Neuron (in vitro differentiated cells): ENCODE measurements around the gene JMJD4.
A peak's percentile ranks its signal among the peaks of the same experiment; 100 is the strongest.

ENCODE experiments used
- H2AFZ ChIP-seq: one replicate; pipeline ENCODE4 v1.6.1; 2013; ENCODE audit warnings: low read depth, mild to moderate bottlenecking, inconsistent platforms, low read length, moderate library complexity
- H3K27me3 ChIP-seq: one replicate; pipeline ENCODE4 v1.6.1; 2013; ENCODE audit warnings: low read length; ENCODE audit not compliant: insufficient read depth
- H3K36me3 ChIP-seq: one replicate; pipeline ENCODE4 v1.6.1; 2013; ENCODE audit warnings: low read length; ENCODE audit not compliant: insufficient read depth
- H3K4me1 ChIP-seq: one replicate; pipeline ENCODE4 v1.6.1; 2013; ENCODE audit warnings: low read length; ENCODE audit not compliant: insufficient read depth
- H3K4me3 ChIP-seq: 2 replicates; pipeline ENCODE4 v1.5.1; 2013; ENCODE audit warnings: mild to moderate bottlenecking, low read length, moderate library complexity
- H3K9me3 ChIP-seq: one replicate; pipeline ENCODE4 v1.6.1; 2013; ENCODE audit warnings: low read length

JMJD4 gene, protein sequence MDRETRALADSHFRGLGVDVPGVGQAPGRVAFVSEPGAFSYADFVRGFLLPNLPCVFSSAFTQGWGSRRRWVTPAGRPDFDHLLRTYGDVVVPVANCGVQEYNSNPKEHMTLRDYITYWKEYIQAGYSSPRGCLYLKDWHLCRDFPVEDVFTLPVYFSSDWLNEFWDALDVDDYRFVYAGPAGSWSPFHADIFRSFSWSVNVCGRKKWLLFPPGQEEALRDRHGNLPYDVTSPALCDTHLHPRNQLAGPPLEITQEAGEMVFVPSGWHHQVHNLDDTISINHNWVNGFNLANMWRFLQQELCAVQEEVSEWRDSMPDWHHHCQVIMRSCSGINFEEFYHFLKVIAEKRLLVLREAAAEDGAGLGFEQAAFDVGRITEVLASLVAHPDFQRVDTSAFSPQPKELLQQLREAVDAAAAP

DNA sequence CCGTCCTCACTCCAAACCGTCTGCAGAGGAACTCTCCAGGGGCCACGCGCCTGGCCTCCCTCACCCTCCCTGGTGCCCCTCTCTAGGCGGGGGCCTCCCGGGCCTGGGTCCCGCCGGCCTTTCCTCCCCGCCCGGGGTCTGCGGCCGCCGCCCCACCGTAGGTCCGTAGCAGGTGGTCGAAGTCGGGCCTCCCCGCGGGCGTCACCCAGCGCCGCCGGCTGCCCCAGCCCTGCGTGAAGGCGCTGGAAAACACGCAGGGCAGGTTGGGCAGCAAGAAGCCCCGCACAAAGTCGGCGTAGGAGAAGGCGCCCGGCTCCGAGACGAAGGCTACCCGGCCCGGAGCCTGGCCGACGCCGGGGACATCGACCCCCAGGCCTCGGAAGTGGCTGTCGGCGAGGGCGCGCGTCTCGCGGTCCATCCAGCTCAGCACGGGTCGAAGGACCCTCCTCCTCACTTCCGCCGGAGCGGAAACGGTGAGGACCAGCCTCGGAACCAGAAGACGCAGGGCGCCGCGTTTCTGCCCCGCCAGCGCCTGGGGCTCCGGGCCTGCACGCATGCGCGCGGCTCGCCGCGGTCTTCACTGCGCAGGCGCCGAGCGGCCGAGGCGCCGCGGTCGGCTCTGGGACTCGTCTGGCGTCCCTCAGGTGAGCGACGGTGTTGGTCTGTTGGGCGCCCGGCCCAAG lies at the start of gene JMJD4, which contains the start of gene SNAP47:
TSS of gene JMJD4 (minus strand) at position 447 of the 683 bp plus-strand sequence. CDS start at position 418, 29 bp downstream.
TSS of gene SNAP47 (plus strand) at position 580 of the 683 bp plus-strand sequence. CDS start 12,302 bp downstream, outside the sequence.
- Histone ChIP-seq H2AFZ (peak within 1 kb of the TSS; percentile 75), H3K36me3 (peaks cover 30% of the 10 kb centered on the region), H3K9me3 (no peaks in the 10 kb centered on the region), H3K4me3 (peak within 1 kb of the TSS; percentile 96), H3K4me1 (peaks cover 26% of the 10 kb centered on the region), H3K27me3 (no peaks in the 10 kb centered on the region)

DNA sequence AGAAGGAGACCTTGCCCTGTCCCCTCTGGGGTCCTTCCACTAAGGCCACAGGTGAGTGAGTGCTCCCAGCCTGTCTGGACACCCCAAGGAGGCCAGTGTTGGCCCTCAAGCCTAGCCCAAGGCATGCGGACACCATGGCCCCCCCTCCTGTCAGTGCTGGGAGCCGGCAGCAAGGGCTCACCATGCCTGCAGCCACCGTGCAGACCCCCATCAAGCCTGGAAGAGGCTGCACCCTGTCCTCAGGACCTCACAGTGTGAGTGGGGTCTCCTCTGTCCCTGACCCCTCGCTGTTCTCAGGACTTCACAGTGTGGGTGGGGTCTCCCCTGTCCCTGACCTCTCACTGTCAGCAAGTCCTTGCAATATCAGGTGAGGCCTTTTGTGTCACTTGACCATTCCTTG lies 47.1 kb upstream of the JMJD4 start:
- H3K36me3 ChIP-seq: peaks cover 12% of the 10 kb centered on the region
- no peaks in the 10 kb centered on the region for H3K9me3 ChIP-seq
- H2AFZ ChIP-seq: no peak overlapping the region
- no peaks in the 10 kb centered on the region for H3K27me3 ChIP-seq
- no peak overlapping the region for H3K4me3 ChIP-seq
- H3K4me1 ChIP-seq: peaks cover 4% of the 10 kb centered on the region

DNA sequence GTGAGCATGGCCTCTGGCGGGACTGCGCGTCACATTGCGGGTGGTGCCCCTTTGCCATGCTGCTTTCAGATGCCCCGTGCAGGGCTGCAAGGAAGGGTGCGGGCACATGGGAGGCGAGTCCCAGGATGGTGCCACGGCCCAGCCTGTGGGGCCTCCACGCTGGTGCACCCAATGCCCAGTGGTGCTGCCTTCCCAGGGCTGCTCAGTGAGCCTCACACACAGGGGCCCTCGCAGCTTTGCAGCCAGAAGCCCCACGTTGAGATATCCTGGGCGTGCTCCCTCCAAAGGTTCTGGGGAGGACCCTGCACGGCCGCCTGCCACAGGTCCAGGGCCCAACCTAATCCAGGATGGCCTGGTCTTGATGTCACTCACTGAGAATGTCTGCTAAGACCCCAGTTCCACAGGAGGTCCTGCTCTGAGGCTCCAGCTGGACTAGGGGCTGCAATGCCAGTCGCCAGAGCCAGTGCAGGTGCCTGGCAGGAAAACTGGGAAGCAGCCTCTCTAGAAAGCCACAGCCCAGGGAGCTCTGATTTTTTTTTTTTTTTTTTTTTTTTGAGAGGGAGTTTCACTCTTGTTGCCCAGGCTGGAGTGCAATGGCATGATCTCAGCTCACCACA lies 46.3 kb upstream of the JMJD4 start:
- Histone ChIP-seq H3K9me3 (no peaks in the 10 kb centered on the region), H3K36me3 (peaks cover 12% of the 10 kb centered on the region), H3K4me3 (no peak overlapping the region), H3K4me1 (peaks cover 5% of the 10 kb centered on the region), H3K27me3 (no peaks in the 10 kb centered on the region), H2AFZ (no peak overlapping the region)

DNA sequence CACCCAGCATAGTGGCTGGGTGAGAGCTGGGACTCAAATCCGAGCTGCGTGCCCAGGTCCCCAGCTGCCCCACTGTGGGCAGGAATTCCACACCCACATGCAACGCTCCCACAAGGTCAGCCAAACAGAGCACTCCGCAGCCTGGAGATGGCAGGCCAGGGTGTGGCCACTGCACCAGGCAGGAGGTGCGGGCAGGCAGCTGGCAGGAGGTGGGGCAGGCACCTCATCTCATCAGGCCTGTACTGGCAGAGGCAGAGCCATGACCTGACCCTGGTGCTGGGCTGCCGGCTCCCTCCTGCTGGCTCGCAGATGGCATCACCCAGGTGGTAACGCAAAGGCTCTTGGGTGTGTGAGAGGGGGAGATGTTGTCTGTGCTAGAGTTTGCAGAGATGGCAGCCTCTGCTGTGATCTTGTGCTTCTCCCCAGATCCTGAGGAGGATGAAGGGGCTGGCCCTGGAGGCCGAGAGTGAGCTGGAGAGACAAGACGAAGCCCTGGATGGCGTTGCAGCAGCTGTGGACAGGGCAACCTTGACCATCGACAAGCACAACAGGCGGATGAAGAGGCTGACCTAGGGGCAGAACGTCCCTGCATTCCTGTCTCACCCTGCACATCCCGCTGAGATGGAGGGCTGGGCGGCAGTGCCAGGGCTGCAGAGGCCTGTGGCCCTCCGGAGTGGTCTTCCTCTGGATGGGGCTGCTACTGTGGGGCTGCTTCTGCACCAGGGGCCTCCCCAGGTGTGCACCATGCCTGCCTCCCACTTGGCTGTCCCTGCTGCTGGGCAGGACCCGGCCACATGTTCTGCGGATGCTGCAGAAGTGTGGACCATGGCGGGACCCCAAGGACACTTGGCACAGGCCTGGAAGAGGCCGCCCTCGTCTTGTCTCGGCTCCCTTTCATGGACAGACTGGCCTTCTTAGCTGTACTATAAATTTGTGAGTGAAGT lies 45.3 kb upstream of the JMJD4 start:
- Histone ChIP-seq H3K4me3 (no peak overlapping the region), H2AFZ (no peak overlapping the region), H3K36me3 (peaks cover 12% of the 10 kb centered on the region), H3K9me3 (no peaks in the 10 kb centered on the region), H3K27me3 (no peaks in the 10 kb centered on the region), H3K4me1 (peaks cover 13% of the 10 kb centered on the region)

- no peak overlapping the region for H2AFZ ChIP-seq
- no peaks in the 10 kb centered on the region for H3K9me3 ChIP-seq
- H3K4me1 ChIP-seq: peaks cover 13% of the 10 kb centered on the region
- peaks cover 12% of the 10 kb centered on the region for H3K36me3 ChIP-seq
- H3K27me3 ChIP-seq: no peaks in the 10 kb centered on the region
- H3K4me3 ChIP-seq: no peak overlapping the region
These were observed 44.6 kb upstream of the JMJD4 start for GRCh38 chr1:227779685-227780084.

- Histone ChIP-seq H2AFZ (no peak overlapping the region), H3K27me3 (no peaks in the 10 kb centered on the region), H3K4me1 (peaks cover 13% of the 10 kb centered on the region), H3K9me3 (no peaks in the 10 kb centered on the region), H3K4me3 (no peak overlapping the region), H3K36me3 (peaks cover 12% of the 10 kb centered on the region)
These were observed 43.9 kb upstream of the JMJD4 start for GRCh38 chr1:227779021-227779441.

DNA sequence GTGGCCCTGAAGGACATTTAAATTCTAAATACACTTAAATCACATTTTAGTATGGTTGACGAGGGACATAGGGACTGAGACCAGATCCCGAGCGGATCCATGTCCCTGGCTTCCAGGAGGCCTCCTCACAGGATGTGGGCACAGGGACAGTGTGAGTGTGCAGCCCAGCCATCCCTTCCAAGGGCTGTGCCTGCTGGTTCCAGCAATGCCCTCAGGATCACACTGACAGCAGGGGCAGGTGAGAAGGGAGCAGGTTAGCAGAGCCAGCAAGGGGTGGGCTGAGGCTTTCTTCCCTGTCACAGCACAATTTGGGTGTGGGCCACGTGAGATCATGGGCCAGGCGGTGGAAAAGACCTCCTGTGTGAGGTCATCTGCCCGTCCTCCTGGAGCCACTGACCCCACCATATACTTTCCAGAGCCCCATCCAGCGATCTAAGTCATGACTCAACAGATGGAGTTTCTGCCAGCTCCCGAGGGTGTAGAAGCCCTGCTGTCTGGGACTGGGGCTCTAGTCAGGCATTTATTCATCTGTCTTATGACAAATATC lies 43.4 kb upstream of the JMJD4 start:
- Histone ChIP-seq H3K27me3 (no peaks in the 10 kb centered on the region), H3K9me3 (no peaks in the 10 kb centered on the region), H2AFZ (no peak overlapping the region), H3K36me3 (peaks cover 17% of the 10 kb centered on the region), H3K4me1 (peaks cover 13% of the 10 kb centered on the region), H3K4me3 (no peak overlapping the region)

- Histone ChIP-seq H3K27me3 (no peaks in the 10 kb centered on the region), H3K4me1 (peaks cover 13% of the 10 kb centered on the region), H3K4me3 (no peak overlapping the region), H3K9me3 (no peaks in the 10 kb centered on the region), H2AFZ (no peak overlapping the region), H3K36me3 (peaks cover 18% of the 10 kb centered on the region)
These were observed 42.5 kb upstream of the JMJD4 start for GRCh38 chr1:227777646-227778045.

GRCh38 chr1:227777156-227777555 lies 42.1 kb upstream of the JMJD4 start:
- peaks cover 13% of the 10 kb centered on the region for H3K4me1 ChIP-seq
- no peaks in the 10 kb centered on the region for H3K27me3 ChIP-seq
- no peak overlapping the region for H3K4me3 ChIP-seq
- H3K36me3 ChIP-seq: peaks cover 14% of the 10 kb centered on the region
- H3K9me3 ChIP-seq: no peaks in the 10 kb centered on the region
- no peak overlapping the region for H2AFZ ChIP-seq

DNA sequence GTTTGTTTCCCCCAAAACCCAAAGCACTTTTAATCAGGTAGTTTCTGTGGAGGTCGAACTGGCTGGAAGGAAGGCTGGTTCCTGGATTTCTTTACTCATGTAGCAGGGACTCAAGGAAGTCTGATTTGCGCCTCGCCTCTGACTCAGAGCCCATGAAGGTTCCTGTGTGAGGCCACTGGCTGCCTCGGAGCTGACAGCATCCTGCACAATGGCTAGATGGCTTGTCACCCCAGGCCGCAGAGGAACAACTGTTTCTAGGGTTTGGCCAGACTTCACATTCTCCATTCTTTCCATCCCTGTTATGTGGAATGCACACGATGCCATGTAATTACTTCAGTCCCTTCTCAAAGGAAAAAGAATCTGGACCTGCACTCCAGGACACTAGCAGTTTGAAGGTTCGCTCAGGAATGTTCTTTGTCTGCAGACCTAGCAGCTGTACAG lies 41.2 kb upstream of the JMJD4 start:
- peaks cover 13% of the 10 kb centered on the region for H3K4me1 ChIP-seq
- no peaks in the 10 kb centered on the region for H3K9me3 ChIP-seq
- no peaks in the 10 kb centered on the region for H3K27me3 ChIP-seq
- peaks cover 13% of the 10 kb centered on the region for H3K36me3 ChIP-seq
- no peak overlapping the region for H3K4me3 ChIP-seq
- H2AFZ ChIP-seq: no peak overlapping the region

DNA sequence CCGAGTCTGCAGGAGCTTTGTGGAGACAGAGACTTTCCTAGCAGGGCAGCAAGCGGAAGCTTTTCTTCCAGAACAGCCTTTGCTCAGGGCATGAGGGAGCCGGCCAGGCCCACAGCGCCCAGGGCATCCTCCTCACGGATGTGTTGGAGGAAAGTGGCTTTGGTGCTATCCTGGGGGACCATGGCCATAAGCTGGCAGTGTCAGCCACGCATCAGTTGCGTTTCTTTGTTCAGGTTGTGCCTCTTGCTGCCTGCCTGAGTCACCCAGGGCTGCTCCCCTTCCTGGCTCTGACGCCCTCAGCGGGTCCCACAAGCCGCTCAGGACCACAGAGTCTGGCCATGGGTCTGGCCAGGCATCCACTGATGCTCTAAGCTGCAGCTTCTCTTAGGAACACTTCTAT lies 40.7 kb upstream of the JMJD4 start:
- H3K36me3 ChIP-seq: peaks cover 17% of the 10 kb centered on the region
- H3K9me3 ChIP-seq: no peaks in the 10 kb centered on the region
- H3K4me3 ChIP-seq: no peak overlapping the region
- no peak overlapping the region for H2AFZ ChIP-seq
- no peaks in the 10 kb centered on the region for H3K27me3 ChIP-seq
- peaks cover 13% of the 10 kb centered on the region for H3K4me1 ChIP-seq
